IPS DF 4.7 (cell line): ENCODE data around the gene PSMG2.
"Not testable (repeated sequence)": the region's sequence is repeated elsewhere in the genome, so short reads cannot be mapped to it uniquely, and the experiment has no call there.

Experiments used
- DNase-seq: peaks from one replicate; pipeline ENCODE4 v3.0.0-alpha.2; 2013; ENCODE audit warnings: low spot score; ENCODE audit errors: extremely low read depth

PSMG2 gene

DNA sequence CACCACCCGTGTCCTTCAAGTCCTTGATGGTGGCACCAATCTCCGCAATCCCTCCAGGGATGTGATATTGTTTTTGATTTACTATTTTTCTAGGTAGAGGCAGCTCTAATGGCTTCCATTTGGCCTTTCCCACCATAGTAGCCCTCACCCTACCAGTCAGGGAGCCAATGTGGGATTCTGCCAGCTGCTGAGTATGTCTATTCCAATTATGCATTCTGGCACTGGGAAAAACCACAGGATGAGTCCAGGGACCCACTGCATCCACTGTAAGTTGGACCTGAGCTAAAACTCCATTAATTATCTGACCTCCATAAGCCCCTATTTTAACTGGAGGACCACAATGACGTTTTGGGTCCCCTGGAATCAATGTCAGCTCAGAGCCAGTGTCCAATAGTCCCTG, 55.7 kb downstream of the PSMG2 start:
- not testable (repeated sequence) for DNase-seq

DNA sequence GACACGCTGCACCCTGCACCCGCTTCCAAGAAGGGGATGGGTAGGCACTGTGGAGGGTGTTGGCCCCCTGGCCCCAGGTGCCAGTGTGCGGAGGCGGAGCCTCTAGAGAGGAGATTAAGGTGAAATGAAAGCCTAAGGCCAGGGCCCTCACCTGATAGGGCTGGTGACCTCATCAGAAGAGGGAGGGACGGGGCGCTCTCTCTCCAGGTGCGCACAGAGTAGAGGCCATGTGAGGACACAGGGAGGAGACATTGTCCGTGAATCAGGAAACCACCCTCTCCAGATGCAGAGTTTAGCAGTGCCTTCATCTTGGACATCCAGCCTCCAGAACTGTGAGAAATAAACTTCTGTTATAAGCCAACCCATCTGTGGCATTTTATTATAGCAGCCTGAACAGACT, 62.3 kb downstream of the PSMG2 start:
- no peak for DNase-seq

DNA sequence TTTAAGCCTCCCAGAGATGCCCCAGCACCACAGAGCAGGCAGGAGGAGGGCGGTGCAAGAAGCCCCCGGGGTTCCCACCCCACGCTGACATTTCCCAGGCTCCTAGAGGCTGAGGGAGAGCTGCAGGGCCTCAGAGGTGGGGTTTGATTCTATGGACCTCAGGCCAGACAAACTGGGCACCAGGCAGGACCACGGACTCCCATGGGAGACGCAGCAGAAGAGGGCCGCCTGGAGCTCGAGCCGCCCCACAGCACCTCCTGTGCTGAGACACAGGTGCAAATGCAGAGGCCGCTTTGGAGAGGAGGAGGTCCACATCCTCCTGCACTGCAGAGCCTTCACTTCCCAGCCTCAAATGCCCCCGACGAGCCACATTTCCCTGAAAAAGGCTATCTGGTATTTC, 62.7 kb downstream of the PSMG2 start:
- DNase-seq, result no peak

DNA sequence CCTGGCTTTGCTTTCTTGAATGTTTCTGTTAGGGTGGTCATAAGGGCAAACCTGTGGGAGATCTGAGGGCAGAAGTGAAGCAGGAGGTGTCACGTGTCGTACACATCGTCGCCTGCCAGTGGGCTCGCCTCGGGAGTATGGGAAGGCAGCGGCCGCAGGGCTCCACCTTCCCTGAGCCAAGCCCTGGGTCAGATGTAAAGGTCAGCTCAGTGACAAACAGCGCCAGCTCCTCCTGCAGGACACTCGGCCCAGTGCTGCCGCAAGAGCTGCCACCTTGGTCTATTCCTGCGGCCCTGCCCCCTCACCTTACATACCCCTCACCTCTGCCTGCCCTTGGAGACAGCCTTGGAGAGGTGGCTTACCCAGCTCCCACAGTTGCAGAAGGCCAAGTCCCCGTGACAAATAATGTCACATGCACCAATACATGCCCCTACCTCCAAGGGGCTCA, 64.2 kb downstream of the PSMG2 start:
- peak; percentile 58 for DNase-seq

DNA sequence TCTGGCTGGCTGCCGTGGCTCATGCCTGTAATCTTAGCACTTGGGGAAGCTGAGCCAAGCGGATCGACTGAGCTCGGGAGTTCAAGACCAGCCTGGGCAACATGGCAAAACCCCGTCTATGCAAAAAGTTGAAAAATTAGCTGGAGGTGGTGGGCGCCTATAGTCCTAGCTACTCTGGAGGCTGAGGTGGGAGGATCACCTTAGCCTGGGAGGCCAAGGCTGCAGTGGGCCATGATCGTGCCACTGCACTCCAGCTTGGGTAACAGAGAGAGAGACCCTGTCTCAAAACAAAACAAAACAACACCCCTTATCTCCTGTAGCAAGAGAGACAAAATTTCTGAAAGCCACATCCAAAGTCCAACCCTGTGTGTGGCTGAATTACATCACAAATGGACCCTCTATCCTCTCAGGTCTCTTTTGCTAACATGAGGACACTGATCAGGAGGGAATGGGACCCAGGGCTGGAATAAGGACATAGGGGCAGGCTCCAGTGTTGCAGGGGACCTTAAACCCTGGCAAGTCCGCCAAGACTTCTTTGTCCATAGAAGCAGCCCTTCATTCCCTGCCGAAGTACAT, 64.8 kb downstream of the PSMG2 start:
- no peak for DNase-seq

DNA sequence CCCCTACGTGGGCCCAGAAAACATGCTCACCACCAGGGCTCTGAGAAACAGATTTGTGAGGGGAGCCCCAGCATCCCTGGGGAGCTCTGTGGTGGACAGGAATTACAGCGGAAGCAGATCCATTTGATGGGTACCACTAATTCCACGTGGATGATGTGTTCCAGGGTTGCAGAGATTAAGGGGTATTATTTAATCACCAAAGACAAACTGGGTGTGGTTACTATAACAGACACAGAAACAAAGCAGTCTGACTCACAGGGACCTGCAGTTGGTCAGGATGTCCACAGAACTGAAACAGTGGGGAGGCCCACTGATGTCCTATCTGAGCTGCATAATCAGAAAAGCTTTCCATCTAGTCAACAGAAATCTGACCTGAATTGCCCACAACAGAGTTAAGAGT, 65.8 kb downstream of the PSMG2 start:
- DNase-seq, result no peak

DNA sequence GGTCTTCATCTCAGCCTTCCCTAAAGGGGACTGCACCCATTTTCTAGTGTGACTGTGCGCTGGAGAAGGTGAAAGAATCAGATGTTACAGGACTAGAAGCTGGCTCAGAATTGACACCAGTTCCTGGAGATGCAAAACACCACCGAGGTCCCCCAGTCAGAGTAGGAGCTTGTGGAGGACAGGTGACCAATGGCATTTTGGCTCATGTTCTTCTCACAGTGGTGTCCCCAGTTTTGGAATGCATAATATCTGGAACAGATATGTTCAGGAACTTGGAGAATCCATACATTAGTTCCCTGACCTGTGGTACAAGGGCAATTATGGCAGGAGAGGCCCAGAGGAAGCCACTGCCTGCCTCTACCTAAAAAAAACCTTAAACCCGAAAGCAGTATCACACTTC, 66.3 kb downstream of the PSMG2 start:
- no peak for DNase-seq

DNA sequence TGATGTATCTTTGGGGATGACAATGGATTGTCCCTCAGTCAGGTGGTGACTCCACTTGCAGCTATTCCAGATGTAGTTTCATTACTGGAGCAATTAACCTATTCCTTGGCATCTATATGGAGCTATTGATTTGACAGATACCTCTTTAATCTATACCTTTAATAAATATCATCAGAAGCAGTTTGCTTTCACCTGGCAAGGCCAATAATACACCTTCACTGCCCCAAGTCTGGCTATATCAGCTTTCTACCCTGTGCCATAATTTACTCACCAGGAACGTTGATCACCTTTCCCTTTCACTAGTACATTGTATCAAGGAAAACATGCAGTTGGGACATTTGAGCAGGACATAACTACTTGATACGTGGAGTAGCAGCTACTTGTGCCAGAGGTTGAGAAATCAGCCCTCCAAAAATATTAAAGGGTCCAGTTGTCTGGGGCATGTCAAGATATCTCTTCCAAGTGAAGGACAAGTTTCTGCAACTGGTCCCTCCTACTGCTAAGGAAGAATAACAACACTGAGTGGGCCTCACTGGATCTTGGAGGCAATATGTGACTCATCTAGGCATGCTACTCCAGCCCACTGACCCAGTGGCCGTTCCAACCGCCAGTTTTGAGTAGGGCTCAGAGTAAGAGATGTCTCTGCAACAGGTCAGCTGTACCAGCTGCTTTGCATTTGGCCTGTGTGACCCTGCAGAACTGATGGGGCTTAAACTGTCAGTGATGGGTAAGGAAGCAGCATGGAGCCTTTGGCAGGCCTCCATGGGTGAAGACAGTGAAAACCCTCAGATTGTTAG, 67.0 kb downstream of the PSMG2 start:
- no peak for DNase-seq

DNA sequence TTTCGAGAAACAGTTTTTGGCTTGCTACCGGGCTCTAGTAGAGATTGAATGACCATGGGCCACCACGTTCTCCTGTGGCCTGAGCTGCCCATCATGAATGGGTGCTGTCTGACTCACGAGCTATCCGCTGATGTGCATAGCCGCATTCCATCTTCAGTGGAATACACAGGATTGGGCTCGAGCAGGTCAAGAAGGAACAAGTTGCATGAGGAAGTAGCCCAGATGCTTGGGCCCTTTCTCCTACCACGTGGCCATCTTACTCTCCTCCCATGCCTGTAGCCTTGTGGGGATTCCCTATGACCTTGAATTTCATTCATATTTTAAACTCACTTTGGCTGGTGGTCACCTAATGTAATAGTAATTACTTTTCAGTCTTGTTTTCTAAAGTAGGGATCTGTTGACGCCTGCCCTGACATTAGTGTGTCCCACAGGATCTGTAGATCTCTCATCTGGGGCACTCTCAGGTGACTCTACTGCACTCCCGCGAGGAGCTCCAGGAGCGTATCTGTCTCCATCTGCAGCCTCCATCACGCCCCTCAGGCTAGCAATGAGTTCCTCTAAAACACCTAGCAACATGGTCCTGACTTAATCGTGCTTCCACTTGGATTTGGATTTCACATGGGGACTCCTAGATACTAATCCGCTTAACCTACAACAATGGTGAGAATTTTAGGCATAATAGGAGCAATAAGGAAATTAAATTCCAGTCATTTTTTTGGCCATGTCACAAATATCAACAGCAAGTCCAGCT, 67.8 kb downstream of the PSMG2 start:
- DNase-seq, result no peak

DNA sequence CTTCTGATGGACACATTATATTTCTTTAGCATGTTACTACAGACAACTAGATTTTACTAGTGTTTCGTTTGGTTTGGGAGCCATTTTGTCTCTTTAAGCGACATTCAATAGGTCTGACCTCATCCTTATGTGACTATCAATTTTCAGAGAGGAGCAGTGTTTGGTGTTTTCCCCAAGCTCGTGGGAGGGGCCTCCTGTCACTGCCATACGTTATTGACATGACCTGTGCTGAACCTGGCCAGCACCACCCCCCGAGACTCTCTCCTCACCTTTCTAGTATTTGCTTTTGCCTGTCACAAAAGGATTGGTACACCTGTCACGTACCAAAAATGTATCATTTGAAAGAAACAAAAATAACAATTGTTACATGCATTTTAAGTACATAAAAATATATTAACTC, 69.3 kb downstream of the PSMG2 start:
- DNase-seq, result no peak

DNA sequence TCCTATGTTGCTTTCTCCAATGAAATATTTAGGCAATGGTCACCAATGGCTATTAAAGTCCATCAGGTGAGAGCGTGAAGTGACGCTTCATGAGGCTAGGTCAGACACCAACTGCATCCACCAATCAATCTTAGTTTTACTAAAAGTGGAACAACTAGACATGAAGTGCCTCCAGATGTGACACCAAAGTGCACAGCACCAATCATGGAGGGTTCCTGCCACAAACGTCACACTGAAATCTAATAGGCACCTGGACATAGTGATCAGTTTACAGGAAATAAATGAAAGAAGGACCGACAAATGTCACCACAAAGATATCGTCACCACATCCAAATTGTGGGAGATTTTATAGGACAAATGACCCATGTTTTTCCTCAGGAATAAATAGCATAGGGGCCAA, 70.5 kb downstream of the PSMG2 start:
- DNase-seq, result no peak

DNA sequence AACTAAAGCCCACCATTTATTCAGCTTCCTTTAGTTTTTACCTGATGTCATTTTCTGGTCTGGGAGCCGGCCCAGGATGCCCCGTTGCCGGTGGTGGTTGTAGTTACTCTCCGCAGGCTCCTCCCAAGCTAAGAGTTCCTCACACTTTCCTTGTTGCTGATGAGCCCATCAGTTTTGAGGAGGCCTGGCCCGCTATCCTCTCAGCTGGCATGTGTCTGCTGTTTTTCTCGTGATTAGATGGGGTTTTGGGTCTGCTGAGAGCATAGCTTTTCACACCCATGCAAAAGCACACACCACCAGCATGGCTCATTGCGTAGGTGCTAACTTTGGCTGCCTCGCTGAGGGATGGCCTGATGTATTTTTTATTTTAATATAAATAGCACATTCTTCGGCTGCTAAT, 72.1 kb downstream of the PSMG2 start:
- no peak for DNase-seq
